HG03097 (cell line): Measurements from ENCODE around the gene OPRL1.
"Not testable (repeated sequence)": the region's sequence is repeated elsewhere in the genome, so short reads cannot be mapped to it uniquely, and the experiment has no call there.

Source experiments
- ATAC-seq: cut with Tn5 transposase; IDR thresholded peaks from one replicate; pipeline ENCODE4 v1.9.1; 2021; ENCODE audit not compliant: unreplicated experiment, low FRiP score

The OPRL1 gene

GRCh38 chr20:64083378-64083803 lies 3.5 kb downstream of the OPRL1 start:
- ATAC-seq: no peak

GRCh38 chr20:64083804-64084684 lies 4.2 kb downstream of the OPRL1 start, which contains the start of gene LKAAEAR1:
TSS of gene LKAAEAR1 (minus strand) at chr20:64084398. CDS start at chr20:64084219, 179 bp downstream.
- no peak for ATAC-seq

GRCh38 chr20:64084685-64085152 lies 4.8 kb downstream of the OPRL1 start:
- ATAC-seq: no peak

GRCh38 chr20:64086801-64087200 lies 6.9 kb downstream of the OPRL1 start:
- no peak for ATAC-seq

- ATAC-seq: not testable (repeated sequence)
Observed at GRCh38 chr20:64087226-64087825, 7.4 kb downstream of the OPRL1 start.

GRCh38 chr20:64088586-64088985 lies 8.7 kb downstream of the OPRL1 start:
- ATAC-seq: not testable (repeated sequence)

- ATAC-seq: no peak
Observed at GRCh38 chr20:64090165-64090564, 10.3 kb downstream of the OPRL1 start.

- ATAC-seq: no peak
Observed at GRCh38 chr20:64091340-64091739, 11.5 kb downstream of the OPRL1 start.

GRCh38 chr20:64091770-64092169 lies 11.9 kb downstream of the OPRL1 start:
- no peak for ATAC-seq

- no peak for ATAC-seq
Observed at GRCh38 chr20:64092258-64093012, 12.6 kb downstream of the OPRL1 start.

- ATAC-seq: no peak
Observed at GRCh38 chr20:64093013-64093503, 13.2 kb downstream of the OPRL1 start.

- ATAC-seq: no peak
Observed at GRCh38 chr20:64095455-64095854, 15.6 kb downstream of the OPRL1 start.

GRCh38 chr20:64095927-64096326 lies 16.0 kb downstream of the OPRL1 start:
- no peak for ATAC-seq

- ATAC-seq: no peak
Observed at GRCh38 chr20:64096535-64096934, 16.7 kb downstream of the OPRL1 start.

- ATAC-seq: no peak
Observed at GRCh38 chr20:64098471-64099013, 18.7 kb downstream of the OPRL1 start.

GRCh38 chr20:64099086-64099786 lies 19.4 kb downstream of the OPRL1 start:
- no peak for ATAC-seq

- no peak for ATAC-seq
Observed at GRCh38 chr20:64099880-64100565, 20.1 kb downstream of the OPRL1 start.

GRCh38 chr20:64100566-64100888 lies 20.6 kb downstream of the OPRL1 start:
- ATAC-seq: no peak

GRCh38 chr20:64100946-64101688 lies 21.2 kb downstream of the OPRL1 start:
- ATAC-seq: no peak
